NCI-H1930 (cell line): ENCODE results near the gene CTDSPL2.
"Not testable (repeated sequence)": the region's sequence is repeated elsewhere in the genome, so short reads cannot be mapped to it uniquely, and the experiment has no call there.

Experiments used
- DNase-seq, 2 experiments: peaks; one replicate each; lab custom pipeline; 2025; lab: John Stamatoyannopoulos, UW

Gene CTDSPL2

DNA sequence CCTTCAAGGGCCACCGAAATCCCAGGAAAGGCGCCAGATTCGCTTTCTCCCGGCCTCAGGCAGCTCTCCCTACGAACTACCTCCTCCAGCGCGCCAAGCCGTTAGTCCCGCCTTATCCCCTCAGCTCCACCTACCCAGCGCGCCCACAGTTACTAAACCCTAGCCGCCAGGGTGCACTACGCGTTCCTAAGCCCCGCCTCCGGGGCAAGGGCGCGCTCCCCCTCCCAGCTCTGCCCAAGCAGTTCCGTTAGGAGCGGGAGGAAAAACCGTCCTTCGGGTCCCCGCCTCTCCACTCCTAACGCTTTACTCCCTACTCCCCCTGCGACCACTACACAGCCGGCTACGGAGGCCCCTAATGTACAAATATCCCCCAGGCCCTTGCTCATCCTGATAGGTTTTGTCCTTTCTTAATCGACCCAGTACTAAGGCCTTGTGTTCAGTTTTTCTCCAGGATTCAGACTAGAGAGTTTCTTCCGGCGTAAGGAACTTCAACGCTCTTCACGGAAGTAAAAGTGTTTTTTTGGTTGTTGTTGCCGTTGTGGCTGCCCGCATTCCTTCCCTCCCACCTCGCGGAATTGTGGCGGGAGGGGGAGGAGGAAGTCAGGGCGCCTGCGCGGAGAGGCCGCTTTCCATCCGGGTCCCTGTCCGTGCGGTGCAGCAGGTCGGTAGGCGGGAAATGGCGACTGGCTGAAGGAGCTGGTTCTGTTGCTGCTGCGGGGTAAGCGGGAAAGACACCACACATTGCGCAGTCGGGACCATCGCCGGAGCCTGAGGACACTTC, at the start of gene CTDSPL2:
Gene CTDSPL2 (plus strand): TSS at position 655 of the 781 bp plus-strand sequence. CDS start 31,386 bp downstream, outside the sequence.
- DNase-seq, result peak; percentile 98

DNA sequence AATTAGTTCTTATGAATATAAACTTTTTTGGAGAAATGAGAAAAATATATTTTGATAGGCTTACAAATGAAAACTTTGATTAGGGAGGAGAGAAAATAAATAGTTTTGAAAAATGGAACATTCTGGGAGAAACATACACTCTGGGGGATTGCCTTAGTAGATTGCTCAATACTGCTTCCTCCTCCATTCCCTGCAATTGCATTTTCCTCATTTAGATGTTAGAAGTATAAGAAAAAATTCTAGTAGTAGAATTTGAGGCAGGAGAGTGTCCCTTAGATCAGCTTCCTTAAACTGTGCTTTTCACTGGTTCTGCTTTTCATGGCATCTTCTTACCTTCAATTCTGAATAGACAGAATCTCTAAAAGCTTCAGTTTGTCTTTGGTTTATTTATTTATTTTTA, 46.2 kb upstream of the CTDSPL2 start:
- no peak for DNase-seq

DNA sequence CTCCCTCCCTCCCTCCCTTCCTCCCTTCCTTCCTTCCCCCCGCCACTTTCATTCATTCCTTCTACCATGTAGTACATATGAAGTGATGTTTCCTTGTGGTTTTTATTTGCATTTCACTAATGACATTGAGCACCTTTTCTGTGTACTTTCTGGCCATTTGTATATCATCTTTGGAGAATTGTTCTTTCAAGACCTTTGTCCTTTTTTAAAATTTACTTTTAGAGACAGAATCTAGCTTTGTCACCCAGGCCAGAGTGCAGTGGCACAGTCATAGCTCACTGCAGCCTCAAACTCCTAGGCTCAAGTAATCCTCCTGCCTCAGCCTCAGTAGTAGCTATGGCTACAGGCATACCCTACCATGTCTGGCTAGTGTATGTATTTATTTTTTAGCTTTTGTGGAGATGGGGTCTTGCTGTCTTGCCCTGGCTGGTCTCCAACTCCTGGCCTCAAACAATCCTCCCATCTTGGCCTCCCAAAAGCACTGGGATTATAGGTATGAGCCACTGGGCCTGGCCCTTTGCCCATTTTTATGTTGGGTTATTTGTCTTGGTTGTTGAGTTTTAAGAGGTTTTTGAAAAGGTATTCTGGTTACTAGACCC, 42.0 kb upstream of the CTDSPL2 start:
- no peak for DNase-seq

DNA sequence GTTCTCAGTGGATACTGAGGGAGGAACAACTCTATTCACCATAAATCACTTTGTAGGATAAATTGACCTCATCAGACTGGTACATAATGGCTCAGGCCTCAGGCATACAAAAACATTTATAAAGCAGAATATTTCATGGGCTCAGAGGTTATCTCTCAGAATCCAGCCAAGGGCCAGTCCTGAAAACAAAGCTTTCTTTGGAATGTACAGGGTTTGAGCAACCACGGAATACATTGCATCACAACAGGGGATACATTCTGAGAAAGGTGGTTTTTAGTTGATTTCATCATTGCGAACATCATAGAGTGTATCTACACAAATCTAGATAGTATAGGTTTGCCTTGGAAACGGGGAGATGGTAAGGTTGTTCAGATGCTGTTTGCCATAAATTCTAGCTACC, 33.4 kb upstream of the CTDSPL2 start:
- no peak for DNase-seq

DNA sequence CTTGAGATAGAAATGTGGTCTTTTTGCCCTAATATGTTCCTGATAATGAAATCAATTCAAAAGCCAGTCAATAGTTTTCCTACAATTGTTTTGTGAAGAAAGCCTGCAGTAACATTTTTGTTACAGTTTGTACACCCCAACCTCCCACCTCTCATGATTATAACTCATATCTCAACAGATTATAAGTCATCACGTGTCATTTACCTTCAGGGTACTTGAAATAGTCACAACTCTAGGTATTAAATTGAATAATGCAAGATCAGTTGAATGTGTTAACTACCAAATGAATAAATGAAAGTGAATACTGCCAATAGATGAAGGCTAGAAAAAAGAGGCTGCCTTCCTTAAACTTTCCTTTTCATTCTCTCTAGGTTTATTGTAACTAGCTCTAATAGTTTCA, 32.9 kb upstream of the CTDSPL2 start:
- DNase-seq, result no peak

DNA sequence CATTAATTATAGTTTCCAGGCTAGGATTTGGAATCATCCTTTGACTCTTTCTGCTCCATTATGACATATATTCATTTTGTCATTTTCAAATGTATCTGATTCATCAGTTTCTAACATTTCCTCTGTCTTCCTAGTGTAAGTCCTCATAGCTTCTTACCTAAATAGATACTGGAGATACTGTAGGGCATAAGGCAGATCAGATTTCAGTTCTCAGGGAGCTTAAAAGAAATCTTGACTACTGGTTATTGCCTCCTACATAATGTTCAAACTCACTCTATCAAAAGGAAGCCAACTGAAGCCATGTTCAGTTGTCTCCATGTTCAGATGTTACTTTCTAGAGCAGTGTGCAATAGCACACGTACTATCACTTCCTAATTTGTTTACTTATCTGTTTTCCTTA, 29.6 kb upstream of the CTDSPL2 start:
- no peak for DNase-seq

DNA sequence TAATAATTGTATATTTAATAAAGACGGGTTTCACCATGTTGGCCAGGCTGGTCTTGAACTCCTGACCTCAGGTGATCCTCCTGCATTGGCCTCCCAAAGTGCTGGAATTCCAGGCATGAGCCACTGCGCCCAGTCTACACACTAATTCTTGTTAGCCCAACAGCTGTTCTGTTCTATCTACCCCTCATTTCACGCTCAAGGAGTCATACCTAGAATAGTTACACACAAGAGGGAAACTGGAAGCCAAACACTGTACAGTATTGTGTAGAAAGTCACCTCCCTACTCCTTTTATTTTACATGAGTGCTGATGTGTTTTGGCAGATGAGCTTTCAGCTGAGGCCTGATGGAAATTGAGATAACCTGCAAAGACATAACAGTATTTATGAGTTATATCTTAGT, 13.4 kb upstream of the CTDSPL2 start:
- DNase-seq, result no peak

DNA sequence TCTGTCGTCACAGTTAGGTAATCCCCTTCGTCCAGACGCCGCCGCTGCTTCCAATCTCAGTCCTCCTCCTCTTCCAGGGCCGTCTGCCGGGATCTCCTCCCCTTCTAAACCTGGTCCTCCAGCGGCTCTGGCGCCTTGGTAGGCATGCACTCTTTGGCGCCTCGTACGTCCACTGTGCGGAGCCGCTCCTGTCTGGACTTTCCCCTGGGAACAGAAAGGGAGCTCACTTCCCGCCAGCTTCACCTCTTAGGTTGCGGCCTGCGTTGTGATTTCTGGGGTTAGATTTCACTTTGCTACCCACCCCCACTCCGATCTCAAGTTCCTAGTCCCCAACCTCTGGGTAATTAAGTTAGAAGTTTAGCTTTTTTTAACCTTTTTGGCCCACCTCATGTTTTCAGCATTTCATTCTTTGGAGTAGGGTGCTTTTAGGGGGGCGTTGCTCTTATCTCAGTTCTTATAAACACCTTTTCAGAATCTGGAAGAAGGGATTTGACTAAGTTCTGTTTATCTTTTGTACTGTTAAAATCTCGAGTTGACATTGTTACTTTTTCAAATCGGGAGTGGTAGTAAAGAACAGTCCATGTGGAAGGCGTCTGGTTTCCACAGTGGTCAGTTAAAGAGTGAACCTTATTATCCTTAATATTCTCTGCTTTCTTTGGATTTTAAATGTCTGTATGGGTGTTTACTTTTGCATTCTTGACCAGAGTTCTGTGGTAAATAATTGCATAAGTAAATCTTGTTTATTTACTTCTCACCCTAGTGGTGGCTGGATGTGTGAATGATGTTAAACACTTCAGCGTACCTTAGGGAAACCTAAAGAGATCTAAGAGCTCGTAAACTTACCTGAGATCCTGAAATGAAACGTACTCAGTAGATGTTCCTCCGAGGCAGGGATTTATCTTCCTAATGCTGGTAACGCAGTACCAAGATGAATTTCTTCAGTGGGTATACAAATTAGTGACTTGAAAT, 611 bp downstream of the CTDSPL2 start:
- peak; percentile 57 to 79 for DNase-seq

DNA sequence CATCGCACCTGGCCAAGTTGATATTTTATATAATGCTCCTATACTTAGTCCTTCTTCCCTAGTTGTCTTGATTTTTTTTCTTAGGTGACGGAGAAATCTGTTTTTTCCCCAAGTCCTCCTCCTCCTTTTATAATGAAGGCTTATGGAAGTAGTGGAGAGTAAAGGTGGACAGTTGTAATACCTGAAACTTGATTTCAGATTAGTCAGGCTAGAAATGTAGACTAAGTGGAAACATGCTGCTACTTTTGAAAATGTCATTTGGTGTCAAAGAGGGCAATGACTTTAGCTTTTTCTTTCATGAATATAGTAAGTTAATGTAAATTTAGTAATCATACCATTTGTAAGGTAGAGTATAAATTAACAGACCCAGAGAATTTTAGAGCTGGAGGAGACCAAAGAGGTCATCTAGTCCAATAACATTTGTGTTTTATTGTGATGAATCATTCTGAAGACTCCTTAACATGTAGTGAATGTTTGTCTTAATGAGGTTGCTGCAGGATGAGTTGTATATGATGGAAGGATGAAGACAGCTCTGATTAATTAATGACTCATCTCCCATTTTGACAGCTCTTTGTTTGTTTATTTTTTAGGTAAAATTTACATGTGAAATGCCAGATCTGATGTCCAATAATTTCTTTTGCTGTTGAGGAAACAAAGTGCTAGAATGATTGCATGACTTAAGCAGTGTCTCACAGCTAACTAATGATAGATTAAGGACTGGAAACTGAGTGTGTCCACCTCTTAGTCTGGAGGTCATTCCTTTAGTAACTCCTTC, 8.7 kb downstream of the CTDSPL2 start:
- no peak for DNase-seq

DNA sequence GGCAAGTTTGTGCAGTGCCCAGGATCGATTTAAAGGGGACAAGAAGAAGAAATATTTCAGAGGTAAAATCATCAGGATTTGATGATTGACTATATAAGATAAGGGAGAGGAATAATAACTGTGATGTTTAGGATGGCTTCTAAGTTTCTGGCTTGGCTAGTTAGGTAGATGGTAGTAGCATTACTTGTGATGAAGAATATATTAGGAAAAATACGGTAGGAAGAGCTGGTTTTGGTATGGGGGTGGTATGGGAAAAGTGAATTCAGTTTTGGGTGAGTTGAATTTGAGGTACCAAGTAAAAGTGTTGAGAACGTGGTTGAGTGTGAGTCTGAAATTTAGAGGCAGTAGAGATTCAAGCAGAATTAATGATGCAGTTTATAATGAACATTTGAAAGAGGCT, 11.0 kb downstream of the CTDSPL2 start:
- no peak for DNase-seq

DNA sequence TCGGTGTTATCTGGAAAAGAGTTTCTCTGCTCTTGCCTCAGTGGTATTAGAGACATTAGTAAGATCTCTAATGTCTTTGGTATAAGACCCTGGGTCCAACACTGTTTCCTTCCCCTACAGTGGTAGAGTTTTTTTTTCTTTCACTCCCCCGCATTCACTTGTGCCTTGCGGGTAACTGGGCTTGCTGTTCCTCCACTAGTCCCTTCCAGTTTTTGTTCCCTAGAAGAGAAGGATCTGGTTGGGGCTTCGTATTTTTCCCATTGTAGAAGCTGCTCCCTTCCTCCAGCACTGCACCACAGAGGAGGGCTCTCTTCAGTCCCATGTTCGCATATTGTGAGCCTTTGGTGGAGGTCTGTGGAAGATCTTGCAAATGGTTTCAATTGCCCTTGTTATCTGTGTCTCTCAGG, 13.7 kb downstream of the CTDSPL2 start:
- DNase-seq, result no peak

DNA sequence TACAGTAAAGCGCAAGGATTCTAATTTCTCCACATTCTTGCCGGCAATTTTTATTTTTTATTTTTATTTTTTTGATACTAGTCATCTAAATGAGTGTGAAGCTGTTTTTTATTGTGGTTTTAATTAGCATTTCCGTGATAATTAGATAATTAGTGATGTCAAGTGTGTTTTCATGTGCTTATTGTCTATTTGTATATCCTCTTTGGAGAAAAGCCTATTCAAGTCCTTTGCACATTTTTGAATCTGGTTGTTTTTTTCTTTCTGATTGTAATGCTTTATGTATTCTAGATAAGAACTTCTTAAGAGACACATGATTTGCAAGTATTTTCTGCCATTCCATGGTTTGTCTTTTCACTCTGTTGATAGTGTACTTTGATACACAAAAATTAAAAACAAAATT, 16.1 kb downstream of the CTDSPL2 start:
- no peak for DNase-seq

DNA sequence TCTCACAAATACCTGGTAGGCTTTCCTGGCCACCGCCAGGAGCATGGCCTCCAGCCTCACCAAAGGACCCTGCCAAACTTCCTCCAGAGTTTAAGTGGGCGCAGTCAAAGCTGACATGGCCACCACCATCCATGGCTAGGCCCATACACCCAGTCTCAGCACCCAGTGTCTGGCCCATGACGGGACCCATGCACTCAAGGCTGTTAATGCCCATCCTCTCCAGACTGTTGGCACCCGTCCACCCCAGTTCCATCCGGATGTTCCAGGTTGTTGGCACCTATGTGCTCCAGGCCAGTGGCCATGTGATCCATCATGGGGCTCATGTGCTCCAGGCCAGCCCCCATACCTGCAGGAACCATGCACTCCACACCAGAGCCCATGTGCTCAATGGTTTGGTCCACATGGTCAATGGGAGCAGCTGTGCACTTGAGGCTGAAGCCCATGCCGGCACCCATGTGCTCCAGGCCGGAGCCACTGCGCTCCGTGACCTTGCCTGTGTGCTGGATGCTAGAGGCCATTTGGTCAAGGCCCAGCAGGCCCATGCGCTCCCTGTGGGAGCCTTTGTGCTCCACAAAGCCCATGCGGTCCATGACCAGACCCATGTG, 20.4 kb downstream of the CTDSPL2 start:
- no peak for DNase-seq

DNA sequence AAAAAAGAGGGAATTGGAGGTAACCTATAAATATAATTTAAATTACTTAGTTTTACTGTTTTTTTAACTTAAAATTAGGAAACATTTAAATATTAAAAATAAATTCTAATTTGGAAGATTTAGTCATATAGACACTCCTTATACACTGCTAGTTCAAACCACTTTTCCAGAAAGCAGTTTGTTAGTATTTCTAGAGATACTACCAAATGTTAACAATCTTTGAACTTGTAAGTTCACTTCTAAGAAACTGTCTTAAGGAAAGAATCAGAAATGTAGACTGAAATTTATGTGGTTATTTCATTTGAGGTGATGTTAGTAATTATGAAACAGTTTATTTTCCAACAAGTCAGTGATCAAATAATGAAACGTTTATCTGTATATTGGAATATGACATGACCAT, 22.7 kb downstream of the CTDSPL2 start:
- no peak for DNase-seq

DNA sequence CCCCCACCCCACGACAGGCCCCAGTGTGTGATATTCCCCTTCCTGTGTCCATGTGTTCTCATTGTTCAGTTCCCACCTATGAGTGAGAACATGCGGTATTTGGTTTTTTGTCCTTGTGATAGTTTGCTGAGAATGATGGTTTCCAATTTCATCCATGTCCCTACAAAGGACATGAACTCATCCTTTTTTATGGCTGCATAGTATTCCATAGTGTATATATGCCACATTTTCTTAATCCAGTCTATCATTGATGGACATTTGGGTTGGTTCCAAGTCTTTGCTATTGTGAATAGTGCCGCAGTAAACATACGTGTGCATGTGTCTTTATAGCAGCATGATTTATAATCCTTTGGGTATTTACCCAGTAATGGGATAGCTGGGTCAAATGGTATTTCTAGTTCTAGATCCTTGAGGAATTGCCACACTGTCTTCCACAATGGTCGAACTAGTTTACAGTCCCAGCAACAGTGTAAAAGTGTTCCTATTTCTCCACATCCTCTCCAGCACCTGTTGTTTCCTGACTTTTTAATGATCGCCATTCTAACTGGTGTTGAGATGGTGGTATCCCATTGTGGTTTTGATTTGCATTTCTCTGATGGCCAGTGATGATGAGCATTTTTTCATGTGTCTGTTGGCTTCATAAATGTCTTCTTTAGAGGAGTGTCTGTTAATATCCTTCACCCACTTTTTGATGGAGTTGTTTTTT, 26.3 kb downstream of the CTDSPL2 start:
- not testable (repeated sequence) for DNase-seq

DNA sequence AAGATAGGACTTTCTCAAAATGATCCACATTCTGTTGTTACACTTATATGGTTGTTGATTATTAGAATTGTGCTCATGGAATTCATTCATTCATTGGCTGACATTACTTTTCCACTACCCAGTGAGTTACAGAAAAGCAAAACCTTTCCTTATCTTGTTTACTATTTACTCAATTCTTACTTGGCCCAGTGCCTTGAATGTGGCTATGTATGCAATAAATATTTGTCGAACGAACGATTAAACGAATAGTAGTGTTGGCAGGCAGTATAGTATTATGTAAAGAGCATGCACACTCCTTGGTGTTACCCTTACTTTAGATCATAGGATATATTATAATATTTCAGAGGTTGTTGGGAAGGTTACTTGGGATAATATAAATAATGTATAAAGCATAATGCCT, 31.0 kb downstream of the CTDSPL2 start:
- peak in 1 of 2 experiments; percentile 19 for DNase-seq

DNA sequence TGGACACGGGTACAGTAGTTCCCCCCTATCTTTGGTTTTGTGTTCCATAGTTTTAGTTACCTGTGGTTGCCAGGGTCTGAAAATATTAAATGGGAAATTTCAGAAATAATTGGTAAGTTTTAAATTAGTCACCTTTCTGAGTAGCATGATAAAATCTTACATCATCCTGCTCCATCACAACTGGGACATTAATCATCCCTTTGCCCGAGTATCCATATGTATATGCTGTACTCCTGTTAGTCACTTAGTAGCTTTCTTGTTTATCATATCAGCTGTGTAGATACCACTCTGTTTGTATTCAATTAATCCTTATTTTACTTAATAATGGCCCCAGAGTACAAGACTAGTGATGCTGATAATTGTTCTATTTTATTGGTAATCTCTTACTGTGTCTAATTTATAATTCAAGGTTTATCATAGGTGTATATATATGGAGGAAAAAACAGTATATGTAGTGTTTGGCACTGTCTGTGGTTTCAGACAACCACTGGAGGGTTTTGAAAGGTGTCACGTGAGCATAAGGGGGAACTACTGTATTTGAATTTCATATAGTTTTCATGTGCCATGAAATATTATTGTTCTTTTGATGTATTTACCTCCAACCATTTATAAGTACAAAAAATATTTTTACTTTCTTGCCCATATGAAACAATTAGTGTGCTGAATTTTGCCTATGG, 41.4 kb downstream of the CTDSPL2 start:
- no peak for DNase-seq

DNA sequence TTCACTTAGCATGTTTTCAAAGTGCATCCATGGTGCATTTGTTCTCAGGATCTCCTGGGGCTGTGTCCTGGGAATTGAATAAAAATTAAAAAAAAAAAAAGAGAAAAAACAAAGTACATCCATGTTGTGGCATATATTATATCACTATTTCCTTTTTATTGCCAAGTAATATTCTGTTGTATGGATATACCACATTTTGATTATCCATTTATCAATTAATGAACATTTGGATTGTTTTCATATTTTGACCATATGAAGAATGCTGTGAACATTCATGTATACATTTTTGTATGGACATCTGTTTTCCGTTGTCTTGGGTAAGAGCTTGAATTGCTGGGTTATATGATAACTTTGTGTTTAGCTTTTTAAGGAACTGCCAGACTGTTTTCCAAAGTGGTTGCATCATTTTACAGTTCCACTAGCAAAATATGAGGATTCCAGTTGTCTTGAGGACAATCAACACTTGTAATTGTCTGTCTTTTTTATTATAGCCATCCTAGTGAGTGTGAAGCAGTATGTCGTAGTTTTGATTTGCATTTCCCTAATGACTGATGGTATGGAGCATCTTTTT, 44.5 kb downstream of the CTDSPL2 start:
- no peak for DNase-seq

DNA sequence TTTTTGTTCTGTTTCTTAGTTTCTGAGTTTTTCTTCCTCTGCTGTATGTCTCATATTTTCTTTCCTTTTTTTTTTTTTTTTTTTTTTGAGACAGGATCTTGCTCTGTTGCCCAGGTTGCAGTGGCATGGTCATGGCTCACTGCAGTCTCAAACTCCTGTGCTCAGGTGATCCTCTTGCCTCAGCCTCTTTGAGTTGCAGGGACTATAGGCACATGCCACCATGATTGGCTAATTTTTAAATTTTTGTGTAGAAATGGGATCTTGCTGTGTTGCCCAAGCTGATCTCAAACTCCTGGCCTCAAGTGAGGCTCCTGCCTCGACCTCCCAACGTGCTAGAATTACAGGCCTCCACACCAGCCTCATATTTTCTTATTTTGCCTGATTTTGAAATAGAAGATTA, 51.9 kb downstream of the CTDSPL2 start:
- DNase-seq, result no peak

DNA sequence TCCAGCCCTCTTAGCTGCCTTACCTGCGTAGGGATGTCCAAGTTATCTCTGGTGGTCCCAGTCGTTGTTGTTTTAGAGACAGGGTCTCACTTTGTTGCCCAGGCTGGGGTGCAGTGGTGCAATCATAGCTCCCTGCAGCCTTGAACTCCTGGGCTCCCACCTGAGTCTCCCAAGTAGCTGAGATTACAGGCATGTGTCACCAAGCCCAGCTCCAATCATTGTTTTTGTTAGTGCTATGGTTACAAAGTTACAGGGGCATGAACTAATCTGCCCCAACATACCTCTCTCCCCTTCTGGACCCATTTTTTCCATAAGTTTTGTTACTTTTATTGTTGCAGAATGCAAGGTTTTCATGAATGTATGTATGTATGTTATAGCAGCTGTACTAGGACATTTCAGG, 54.7 kb downstream of the CTDSPL2 start:
- DNase-seq, result no peak
